Measurements from ENCODE around the gene SLC25A34. TPM values are rescaled to one million over a fixed set of nuclear protein-coding genes. Genes with fewer than 3 reads are reported as not detected.

Gene SLC25A34
- 0.26 and 0.62 TPM in 2 replicates for total RNA-seq

DNA sequence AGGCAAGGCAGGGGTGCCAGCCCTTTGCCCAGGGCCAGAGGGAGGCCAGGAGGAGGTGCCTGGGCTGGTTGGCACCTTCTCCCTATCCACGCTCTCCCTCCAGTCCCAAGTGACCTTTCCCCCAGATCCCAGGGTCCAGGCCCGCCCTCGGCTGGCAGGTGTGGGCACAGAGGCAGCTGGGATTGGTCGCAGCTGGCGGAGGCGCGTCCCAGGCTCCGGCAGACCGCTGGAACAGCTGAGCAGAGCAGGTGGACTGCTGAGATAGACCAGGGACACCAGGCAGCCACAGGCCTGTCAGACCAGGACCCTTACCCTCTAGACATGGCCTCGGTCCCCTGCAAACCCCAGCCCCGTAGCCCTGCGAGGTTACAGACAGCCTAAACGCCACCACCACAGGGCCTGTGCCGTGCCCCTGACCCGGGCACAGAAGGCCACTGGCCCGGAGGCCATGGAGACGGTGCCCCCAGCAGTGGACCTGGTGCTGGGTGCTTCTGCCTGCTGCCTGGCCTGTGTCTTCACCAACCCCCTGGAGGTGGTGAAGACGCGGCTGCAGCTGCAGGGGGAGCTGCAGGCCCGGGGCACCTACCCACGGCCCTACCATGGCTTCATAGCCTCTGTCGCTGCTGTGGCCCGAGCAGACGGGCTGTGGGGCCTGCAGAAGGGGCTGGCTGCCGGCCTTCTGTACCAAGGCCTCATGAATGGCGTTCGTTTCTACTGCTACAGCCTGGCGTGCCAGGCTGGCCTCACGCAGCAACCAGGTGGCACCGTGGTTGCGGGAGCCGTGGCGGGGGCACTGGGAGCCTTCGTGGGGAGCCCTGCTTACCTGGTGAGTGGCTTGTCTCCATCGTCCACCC is at the start of gene SLC25A34:
TSS of gene SLC25A34 (plus strand) at position 221 of the 854 bp plus-strand sequence. CDS start at position 449, 228 bp downstream.

DNA sequence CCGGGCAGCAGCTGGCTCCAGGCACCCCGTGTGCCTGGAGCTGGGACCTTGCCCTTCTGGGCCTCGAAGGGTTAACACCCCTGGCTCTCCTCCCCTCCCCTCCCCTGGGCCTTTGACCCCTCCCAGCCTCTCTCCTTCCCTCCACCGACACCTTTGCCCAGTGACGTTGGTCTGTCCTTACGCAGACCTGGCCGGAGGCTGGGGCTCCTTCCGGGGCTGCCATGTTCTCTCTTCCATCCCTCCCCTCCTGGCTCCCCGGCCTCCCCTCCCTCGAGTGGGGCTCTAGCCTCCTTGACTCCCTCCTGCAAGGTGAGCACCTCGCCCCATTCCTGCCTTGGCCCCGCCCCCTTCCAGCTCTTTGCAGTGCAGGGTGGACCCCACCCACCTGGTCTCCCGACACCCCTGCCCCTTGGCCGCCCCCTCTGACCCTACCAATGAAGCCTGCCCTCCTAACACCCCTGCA is 6.3 kb downstream of the SLC25A34 start, which contains the start of gene TMEM82:
TSS of gene TMEM82 (plus strand) at position 161 of the 463 bp plus-strand sequence. CDS start at position 222, 61 bp downstream.

DNA sequence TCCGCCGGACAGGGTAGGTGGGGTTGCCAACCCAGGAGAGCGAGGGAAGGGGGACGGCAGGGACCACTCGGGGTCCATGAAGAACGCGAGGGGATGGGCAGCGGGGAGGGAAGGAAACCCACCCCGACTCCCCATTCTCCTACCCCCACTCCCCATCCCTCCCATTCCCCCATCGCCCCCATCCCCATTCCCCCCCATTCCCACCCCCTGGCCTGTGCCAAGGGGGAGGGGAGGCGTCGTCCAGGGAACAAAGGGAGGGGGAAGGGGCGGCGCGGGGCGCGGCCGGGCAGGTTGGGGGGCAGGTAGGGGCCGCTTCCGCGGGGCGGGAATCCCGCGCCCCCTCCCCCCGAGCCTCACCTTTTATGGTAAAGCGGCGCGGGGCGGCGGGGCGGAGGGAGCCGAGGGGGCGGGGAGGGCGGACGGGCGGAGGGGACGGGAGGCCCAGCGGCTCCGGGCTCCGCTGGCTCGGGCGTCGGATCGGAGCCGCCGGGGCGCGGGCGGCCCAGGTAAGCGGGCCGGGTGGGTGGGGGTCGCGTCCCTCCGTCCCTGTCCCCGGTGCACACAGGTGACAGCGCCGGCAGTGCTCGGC is 22.4 kb downstream of the SLC25A34 start, which contains the start of gene FBLIM1:
TSS of gene FBLIM1 (plus strand) at position 453 of the 589 bp plus-strand sequence. CDS start 6,189 bp downstream, outside the sequence.

Other genes starting within 250 kb of the SLC25A34 start
- 5.1 and 5.3 TPM in 2 replicates for gene CASP9, start 212.0 kb upstream of the SLC25A34 start, total RNA-seq
- gene DNAJC16, start 209.4 kb upstream of the SLC25A34 start, total RNA-seq, result 12.3 and 16.5 TPM in 2 replicates
- 0.68 and 1.1 TPM in 2 replicates for gene AGMAT, start 151.2 kb upstream of the SLC25A34 start, total RNA-seq
- 11.6 and 14.1 TPM in 2 replicates for gene DDI2, start 118.8 kb upstream of the SLC25A34 start, total RNA-seq
- 60.5 and 62.9 TPM in 2 replicates for gene PLEKHM2, start 51.9 kb upstream of the SLC25A34 start, total RNA-seq
- gene TMEM82, start 6.2 kb downstream of the SLC25A34 start, total RNA-seq, result not detected in 2 replicates
- gene FBLIM1, start 22.5 kb downstream of the SLC25A34 start, total RNA-seq, result 70.9 and 129 TPM in 2 replicates
- 11.7 and 12.0 TPM in 2 replicates for gene UQCRHL, start 71.4 kb downstream of the SLC25A34 start, total RNA-seq
- gene SPEN, start 111.4 kb downstream of the SLC25A34 start, total RNA-seq, result 15.1 and 20.9 TPM in 2 replicates
- gene ZBTB17, start 239.8 kb downstream of the SLC25A34 start, total RNA-seq, result 22.1 and 27.2 TPM in 2 replicates